K562 (cell line): ENCODE results near the gene SLC30A9. TPM values are rescaled to one million over a fixed set of nuclear protein-coding genes. Genes with fewer than 3 reads are reported as not detected.

Experiments used
- ATAC-seq: fragments of 200-7000 bp; cut with Tn5 transposase; 3 replicates; pipeline ENCODE4 v1.9.1; 2020; ENCODE audit warnings: moderate library complexity
- BruUV-seq: library from RNA; stranded (reverse); fragments of 400-500 nt; replicated peaks from 2 replicates; lab custom pipeline; 2021; lab: Mats Ljungman, UMichigan
- CTCF ChIA-PET: fragments of 300-600 bp; formaldehyde crosslinking; extraction: SDS; loops from one replicate; lab custom pipeline; 2021; ENCODE audit warnings: low intra/inter-chr PET ratio; lab: Yijun Ruan, JAX
- POLR2A ChIA-PET: fragments of 300-600, 350-650 bp; sonication (Branson Sonifier 250); formaldehyde crosslinking; extraction: SDS; loops from one replicate; lab custom pipeline; 2021; ENCODE audit warnings: antibody characterized with exemption, inconsistent platforms; lab: Yijun Ruan, JAX
- DNase-seq, 4 experiments: peaks; one replicate each; pipeline versions ENCODE4 v3.0.0 to v3.0.0-alpha.2; 2011 to 2018; ENCODE audit warnings: low spot score in 3 of 4, mixed read lengths in 3 of 4; ENCODE audit errors: extremely low read depth in 1 of 4
- FAIRE-seq: peaks from 2 replicates; lab custom pipeline; 2011; peaks lifted over from hg19 to GRCh38; lab: Jason Lieb, UNC
- H2AFZ ChIP-seq: 2 replicates; pipeline ENCODE4 v1.6.0; 2011; ENCODE audit warnings: low read depth, low read length, control low read depth, inconsistent platforms
- H3K27ac ChIP-seq: fragments of 200-600 bp; 3 replicates; pipeline ENCODE4 v1.8.0; 2011; ENCODE audit warnings: low read depth, mild to moderate bottlenecking, control low read depth, inconsistent platforms, low read length, moderate library complexity, mixed read lengths; ENCODE audit errors: extremely low read depth
- H3K27me3 ChIP-seq, 2 experiments: fragments of 300-600 bp in 1 of 2; 2 replicates in 1 of 2; 3 replicates in 1 of 2; pipeline versions ENCODE4 v1.6.0 to v1.8.0; 2011; ENCODE audit warnings: inconsistent platforms in 2 of 2, low read length in 2 of 2, mild to moderate bottlenecking in 1 of 2, mixed read lengths in 1 of 2, moderate library complexity in 1 of 2; ENCODE audit not compliant: control insufficient read depth in 2 of 2, insufficient read depth in 2 of 2
- H3K36me3 ChIP-seq: fragments of 300-600 bp; 3 replicates; pipeline ENCODE4 v1.8.0; 2011; ENCODE audit warnings: mild to moderate bottlenecking, low read length, inconsistent platforms; ENCODE audit not compliant: control insufficient read depth, insufficient read depth
- H3K4me1 ChIP-seq, 2 experiments: fragments of 200-600 bp in 1 of 2; replicated peaks in 1 of 2; 2 replicates in 1 of 2; 3 replicates in 1 of 2; pipeline versions ENCODE4 v1.5.1 to v1.8.0; 2011; ENCODE audit warnings: inconsistent platforms in 2 of 2, low read length in 2 of 2, mild to moderate bottlenecking in 1 of 2, mixed read lengths in 1 of 2, moderate library complexity in 1 of 2; ENCODE audit not compliant: control insufficient read depth in 2 of 2, insufficient read depth in 2 of 2
- H3K4me2 ChIP-seq: 2 replicates; pipeline ENCODE4 v1.6.1; 2011; ENCODE audit warnings: low read length, control low read depth, inconsistent platforms, mixed read lengths; ENCODE audit not compliant: insufficient read depth
- H3K4me3 ChIP-seq: fragments of 200-600 bp; sonication (generic), shearing (Covaris generic); 2 replicates; pipeline ENCODE4 v1.5.1; 2016; ENCODE audit warnings: control low read depth, inconsistent platforms
- H3K79me2 ChIP-seq: fragments of 200-600 bp; 3 replicates; pipeline ENCODE4 v1.8.0; 2011; ENCODE audit warnings: low read length, inconsistent platforms; ENCODE audit not compliant: control insufficient read depth, insufficient read depth
- H3K9ac ChIP-seq, 2 experiments: 2 replicates each; pipeline versions ENCODE4 v1.6.0 to v1.6.1; 2011; ENCODE audit warnings: low read depth in 2 of 2, low read length in 2 of 2, control low read depth in 1 of 2, inconsistent platforms in 1 of 2, mild to moderate bottlenecking in 1 of 2, mixed read lengths in 1 of 2; ENCODE audit not compliant: insufficient read depth in 1 of 2
- H3K9me1 ChIP-seq: one replicate; pipeline ENCODE4 v1.6.0; 2011; ENCODE audit warnings: inconsistent platforms, mild to moderate bottlenecking, low read length, moderate library complexity; ENCODE audit not compliant: control insufficient read depth, insufficient read depth
- H3K9me3 ChIP-seq: replicated peaks from 2 replicates; pipeline ENCODE4 v1.5.1; 2011; ENCODE audit warnings: low read depth, low read length, inconsistent platforms; ENCODE audit not compliant: control insufficient read depth, insufficient read depth
- H4K20me1 ChIP-seq: replicated peaks from 2 replicates; pipeline ENCODE4 v1.6.1; 2011; ENCODE audit warnings: low read length, inconsistent platforms, mixed read lengths; ENCODE audit not compliant: control insufficient read depth, insufficient read depth
- ARID1B ChIP-seq: fragments of 450-650 bp; IDR thresholded peaks from 2 replicates; pipeline ENCODE4 v1.6.1; 2016; ENCODE audit warnings: antibody characterized with exemption, mild to moderate bottlenecking, inconsistent platforms
- BCOR ChIP-seq: fragments of 450-650 bp; IDR thresholded peaks from 2 replicates; pipeline ENCODE4 v1.6.1; 2016
- CBFA2T3 ChIP-seq: fragments of 450-650 bp; IDR thresholded peaks from 2 replicates; pipeline ENCODE4 v1.6.1; 2017
- E2F1 ChIP-seq: sonication (generic); formaldehyde crosslinking; IDR thresholded peaks from 2 replicates; pipeline ENCODE4 v1.8.1; 2023; ENCODE audit warnings: mild to moderate bottlenecking, missing genetic modification reagents, moderate library complexity
- FOSL1 ChIP-seq: fragments of 200-800 bp; sonication (Bioruptor generic); conservative IDR thresholded peaks from 2 replicates; pipeline ENCODE4 v1.6.1; 2016; ENCODE audit warnings: missing genetic modification characterization, missing compliant biosample characterization
- HMG20A ChIP-seq: fragments of 450-650 bp; formaldehyde crosslinking; conservative IDR thresholded peaks from 2 replicates; pipeline ENCODE4 v1.4.0; 2020; ENCODE audit warnings: mild to moderate bottlenecking, mixed read lengths
- MEIS2 ChIP-seq: fragments of 450-650 bp; IDR thresholded peaks from 2 replicates; pipeline ENCODE4 v1.6.1; 2014; ENCODE audit warnings: mild to moderate bottlenecking; ENCODE audit not compliant: partially characterized antibody
- MLLT1 ChIP-seq, 2 experiments: fragments of 450-650 bp; IDR thresholded peaks; 2 replicates each; pipeline ENCODE4 v1.6.1; 2016
- NFE2 ChIP-seq: IDR thresholded peaks from 2 replicates; pipeline ENCODE4 v1.6.1; 2014; ENCODE audit warnings: antibody characterized with exemption, low read depth
- PHB2 ChIP-seq: fragments of 450-650 bp; IDR thresholded peaks from 2 replicates; pipeline ENCODE4 v1.6.1; 2017; ENCODE audit warnings: low read depth
- PTBP1 ChIP-seq: fragments of 200-400 bp; formaldehyde crosslinking; IDR thresholded peaks from 2 replicates; pipeline ENCODE4 v1.6.1; 2017; ENCODE audit warnings: low read depth, low read length
- RBM25 ChIP-seq: fragments of 200-400 bp; formaldehyde crosslinking; IDR thresholded peaks from 2 replicates; pipeline ENCODE4 v1.6.1; 2018; ENCODE audit warnings: low read length, low read depth, moderate library complexity; ENCODE audit not compliant: severe bottlenecking
- SIN3B ChIP-seq: fragments of 450-650 bp; IDR thresholded peaks from 2 replicates; pipeline ENCODE4 v1.6.1; 2017; ENCODE audit warnings: low read depth, mild to moderate bottlenecking, moderate library complexity
- SMAD2 ChIP-seq: fragments of 150-350 bp; IDR thresholded peaks from 2 replicates; pipeline ENCODE4 v1.6.1; 2014; ENCODE audit warnings: low read depth, mild to moderate bottlenecking, low read length
- SMARCA5 ChIP-seq: fragments of 450-650 bp; IDR thresholded peaks from 2 replicates; pipeline ENCODE4 v1.6.1; 2016
- SPI1 ChIP-seq: IDR thresholded peaks from 2 replicates; pipeline ENCODE4 v1.6.1; 2011; ENCODE audit warnings: low read depth, low read length, control low read depth, borderline replicate concordance
- SRSF9 ChIP-seq: fragments of 200-400 bp; formaldehyde crosslinking; IDR thresholded peaks from 2 replicates; pipeline ENCODE4 v1.6.1; 2017; ENCODE audit warnings: low read depth, low read length, borderline replicate concordance
- THRAP3 ChIP-seq: fragments of 450-650 bp; IDR thresholded peaks from 2 replicates; pipeline ENCODE4 v1.6.1; 2016; ENCODE audit warnings: mild to moderate bottlenecking, inconsistent platforms, borderline replicate concordance
- ZBTB1 ChIP-seq: sonication (generic); formaldehyde crosslinking; IDR thresholded peaks from 2 replicates; pipeline ENCODE4 v1.8.1; 2023; ENCODE audit warnings: missing genetic modification reagents, low read depth, mild to moderate bottlenecking, borderline replicate concordance
- ZFP36 ChIP-seq: fragments of 150-350 bp; IDR thresholded peaks from 2 replicates; pipeline ENCODE4 v1.6.1; 2018; ENCODE audit warnings: low read length, low read depth; ENCODE audit not compliant: partially characterized antibody
- ZNF316 ChIP-seq: fragments of 450-650 bp; IDR thresholded peaks from 2 replicates; pipeline ENCODE4 v1.6.1; 2016
- WGBS: fragments of 100-300 bp; shearing (Covaris generic); methylation state at CpG from one replicate; pipeline ENCODE4 v1.1.6; 2016; ENCODE audit warnings: low coverage, mixed read lengths; ENCODE audit not compliant: insufficient coverage; ENCODE audit errors: missing lambda C conversion rate; 5-methylcytosine and 5-hydroxymethylcytosine counted together
- in situ Hi-C: fragments of 300-500 bp; cut with MboI; formaldehyde crosslinking; loops from 4 replicates; pipeline ENCODE4 v1.15.0; 2018; ENCODE audit warnings: inconsistent platforms, mixed read lengths
- intact Hi-C: fragments of 100-400 bp; cut with micrococcal nuclease; formaldehyde crosslinking; loops from 2 replicates; pipeline ENCODE4 v1.14.2; 2022
- polyA plus RNA-seq, 8 experiments: library from polyadenylated mRNA; depleted of rRNA in 4 of 8; stranded (reverse) in 5 of 8; unstranded in 3 of 8; fragments of >200 nt; fragmentation: Nextera tagmentation in 2 of 8; fragmentation: Illumina TruSeq in 1 of 8; extraction: Ambion mirVana in 2 of 8; extraction: Trizol in 1 of 8; gene quantifications; 2 replicates each; pipeline versions ENCODE4 v1.2.1 to v1.2.3, GENCODE V29; 2011 to 2014; ENCODE audit warnings: inconsistent platforms in 1 of 8, missing spikeins in 1 of 8
- total RNA-seq, 7 experiments: library from RNA; depleted of rRNA in 6 of 7; stranded (reverse); fragments of >200 nt in 6 of 7; fragmentation: Illumina TruSeq in 2 of 7; extraction: Trizol in 2 of 7; gene quantifications; 2 replicates each; pipeline versions ENCODE4 v1.2.1 to v1.2.3, GENCODE V29; 2011 to 2021; ENCODE audit warnings: low replicate concordance in 1 of 7

Gene SLC30A9
- total and polyA plus RNA-seq, 9 of the 15 experiments (the other 6 are each of a cell fraction or from before 2014, with no cell fraction given) = 14.7 to 73.5 (median 51.6) TPM

- CTCF ChIA-PET = no interaction called here
- TF ChIP-seq PHB2 (peak; percentile 17; the same call in 1 of the 2 replicates), E2F1 (CRISPR knock-in tag) (no peak), ZFP36 (peak; percentile 60), SMAD2 (no peak), THRAP3 (no peak), BCOR (0 out of 2 replicates have a peak, but pooled peaks have one; percentile 18), NFE2 (peak; percentile 62; the same call in 1 of the 2 replicates), SPI1 (no peak), SRSF9 (no peak), PTBP1 (no peak), ARID1B (peak; percentile 61), HMG20A (CRISPR knock-in tag) (no peak), MLLT1 (IDR thresholded peaks at IDR 0.05) (0 out of 4 replicates have a peak, but pooled peaks of 1 of the 2 experiments have one; percentile 22), FOSL1 (tag) (peak; percentile 44), ZBTB1 (CRISPR knock-in tag) (no peak), SMARCA5 (peak; percentile 70), MEIS2 (peak; percentile 64), CBFA2T3 (peak; percentile 5; the same call in 1 of the 2 replicates), RBM25 (peak; percentile 30), SIN3B (0 out of 2 replicates have a peak, but pooled peaks have one; percentile 26), ZNF316 (peak; percentile 64)
These were observed 1.8 kb downstream of the SLC30A9 start for GRCh38 chr4:41991916-41992767.

More at GRCh38 chr4:41991916-41992767, 1.8 kb downstream of the SLC30A9 start:
- Histone ChIP-seq H3K4me2 (peak overlapping the region; percentile 95), H4K20me1 (peaks cover 6% of the 10 kb centered on the region; the same call in 1 of the 2 replicates), H3K9me3 (no peaks in the 10 kb centered on the region), H3K36me3 (peaks cover 2% of the 10 kb centered on the region; the same call in 1 of the 3 replicates), H3K79me2 (peaks cover 47% of the 10 kb centered on the region), H3K4me1 (peaks cover 8 to 9% of the 10 kb centered on the region in 2 experiments; a peak in 4 of 5 replicates), H3K4me3 (peak overlapping the region; percentile 92), H3K9ac (peak overlapping the region; percentile 85 to 89), H3K27me3 (no peaks in the 10 kb centered on the region), H3K27ac (peak overlapping the region; percentile 87), H2AFZ (0 out of 2 replicates have a peak overlapping the region, but pooled peaks have one; percentile 13), H3K9me1 (no peaks in the 10 kb centered on the region)
- ATAC-seq (peak; percentile 14), FAIRE-seq (no peak), DNase-seq (peak in 1 of 4 experiments; percentile 42)
- POLR2A ChIA-PET = interaction anchor here (2.3 kb wide), 1 partner anchor 20 kb away, joined by 5 read pairs; no protein-coding TSS in a partner anchor
- intact Hi-C loops = loop anchor here (5.0 kb wide), 1 partner anchor 55 kb away; the partner anchor contains the start of gene TMEM33
- no TSS peak for BruUV-seq
- in situ Hi-C loops = no loop called here
- 16% methylated on average over 10 of the region's 10 CpGs for WGBS
